HEK293 (cell line): ENCODE results near the gene MMP15.

ENCODE experiments used
- KLF7 ChIP-seq: fragments of 450-650 bp; formaldehyde crosslinking; IDR thresholded peaks from 2 replicates; pipeline ENCODE4 v1.5.1; 2016; ENCODE audit warnings: missing biosample characterization, missing genetic modification characterization, borderline replicate concordance
- MEIS1 ChIP-seq: sonication (generic); formaldehyde crosslinking; IDR thresholded peaks from 2 replicates; pipeline ENCODE4 v1.8.1; 2022; ENCODE audit warnings: missing genetic modification reagents, mild to moderate bottlenecking, borderline replicate concordance
- MZF1 ChIP-seq: fragments of 450-650 bp; formaldehyde crosslinking; IDR thresholded peaks from 2 replicates; pipeline ENCODE4 v1.5.1; 2017; ENCODE audit warnings: missing biosample characterization, missing genetic modification characterization, borderline replicate concordance
- YY1 ChIP-seq: fragments of 450-650 bp; formaldehyde crosslinking; IDR thresholded peaks from 2 replicates; pipeline ENCODE4 v1.5.1; 2018; ENCODE audit warnings: missing biosample characterization, missing genetic modification characterization
- ZBTB7A ChIP-seq: fragments of 450-650 bp; formaldehyde crosslinking; IDR thresholded peaks from 2 replicates; pipeline ENCODE4 v1.5.1; 2016; ENCODE audit warnings: low read depth, missing biosample characterization, missing genetic modification characterization
- ZFP41 ChIP-seq: fragments of 450-650 bp; formaldehyde crosslinking; IDR thresholded peaks from 2 replicates; pipeline ENCODE4 v1.5.1; 2016; ENCODE audit warnings: missing biosample characterization, missing genetic modification characterization, borderline replicate concordance
- ZNF114 ChIP-seq: fragments of 450-650 bp; formaldehyde crosslinking; IDR thresholded peaks from 2 replicates; pipeline ENCODE4 v1.5.0; 2017; ENCODE audit warnings: missing biosample characterization, missing genetic modification characterization
- ZNF157 ChIP-seq: fragments of 450-650 bp; formaldehyde crosslinking; IDR thresholded peaks from 2 replicates; pipeline ENCODE4 v1.5.1; 2016; ENCODE audit warnings: missing biosample characterization, missing genetic modification characterization
- ZNF16 ChIP-seq: fragments of 450-650 bp; formaldehyde crosslinking; IDR thresholded peaks from 2 replicates; pipeline ENCODE4 v1.5.1; 2016; ENCODE audit warnings: low read depth, missing biosample characterization, missing genetic modification characterization
- ZNF175 ChIP-seq: fragments of 450-650 bp; formaldehyde crosslinking; IDR thresholded peaks from 2 replicates; pipeline ENCODE4 v1.5.1; 2016; ENCODE audit warnings: missing biosample characterization, missing genetic modification characterization
- ZNF248 ChIP-seq: fragments of 450-650 bp; formaldehyde crosslinking; IDR thresholded peaks from 2 replicates; pipeline ENCODE4 v1.5.1; 2017; ENCODE audit warnings: missing biosample characterization, missing genetic modification characterization
- ZNF324 ChIP-seq: fragments of 450-650 bp; formaldehyde crosslinking; IDR thresholded peaks from 2 replicates; pipeline ENCODE4 v1.5.1; 2016; ENCODE audit warnings: missing biosample characterization, missing genetic modification characterization
- ZNF555 ChIP-seq: fragments of 450-650 bp; formaldehyde crosslinking; conservative IDR thresholded peaks from 2 replicates; pipeline ENCODE4 v1.5.1; 2017; ENCODE audit warnings: missing biosample characterization, mild to moderate bottlenecking, missing genetic modification characterization, inconsistent platforms
- ZNF629 ChIP-seq: fragments of 450-650 bp; formaldehyde crosslinking; IDR thresholded peaks from 2 replicates; pipeline ENCODE4 v1.5.1; 2017; ENCODE audit warnings: missing biosample characterization, missing genetic modification characterization
- ZNF701 ChIP-seq: fragments of 450-650 bp; formaldehyde crosslinking; IDR thresholded peaks from 2 replicates; pipeline ENCODE4 v1.5.1; 2016; ENCODE audit warnings: missing biosample characterization, missing genetic modification characterization
- ZNF837 ChIP-seq: fragments of 450-650 bp; formaldehyde crosslinking; IDR thresholded peaks from 2 replicates; pipeline ENCODE4 v1.5.1; 2016; ENCODE audit warnings: missing biosample characterization, missing genetic modification characterization
- TF ChIP-seq, protein P1 (sequence below): fragments of 450-650 bp; formaldehyde crosslinking; IDR thresholded peaks from 2 replicates; pipeline ENCODE4 v1.5.1; 2016; ENCODE audit warnings: missing biosample characterization, missing genetic modification characterization, borderline replicate concordance
- TF ChIP-seq, protein P2 (sequence below): fragments of 450-650 bp; formaldehyde crosslinking; IDR thresholded peaks from 2 replicates; pipeline ENCODE4 v1.5.1; 2016; ENCODE audit warnings: missing biosample characterization, missing genetic modification characterization, low read depth
- TF ChIP-seq, protein P3 (sequence below): fragments of 450-650 bp; formaldehyde crosslinking; IDR thresholded peaks from 2 replicates; pipeline ENCODE4 v1.5.1; 2017; ENCODE audit warnings: missing biosample characterization, mild to moderate bottlenecking, missing genetic modification characterization, moderate library complexity
- TF ChIP-seq, protein P4 (sequence below): fragments of 450-650 bp; formaldehyde crosslinking; optimal IDR thresholded peaks from 2 replicates; pipeline ENCODE3; 2016; ENCODE audit warnings: missing biosample characterization, mild to moderate bottlenecking, missing genetic modification characterization
- TF ChIP-seq, protein P5 (sequence below): fragments of 450-650 bp; formaldehyde crosslinking; IDR thresholded peaks from 2 replicates; pipeline ENCODE4 v1.5.1; 2016; ENCODE audit warnings: missing biosample characterization, missing genetic modification characterization
- TF ChIP-seq, protein P6 (sequence below): fragments of 450-650 bp; formaldehyde crosslinking; IDR thresholded peaks from 2 replicates; pipeline ENCODE4 v1.5.1; 2017; ENCODE audit warnings: missing biosample characterization, missing genetic modification characterization
- TF ChIP-seq, protein P7 (sequence below): fragments of 450-650 bp; IDR thresholded peaks from 2 replicates; pipeline ENCODE4 v1.5.1; 2018; ENCODE audit warnings: missing biosample characterization, mild to moderate bottlenecking, missing genetic modification characterization

The MMP15 gene

DNA sequence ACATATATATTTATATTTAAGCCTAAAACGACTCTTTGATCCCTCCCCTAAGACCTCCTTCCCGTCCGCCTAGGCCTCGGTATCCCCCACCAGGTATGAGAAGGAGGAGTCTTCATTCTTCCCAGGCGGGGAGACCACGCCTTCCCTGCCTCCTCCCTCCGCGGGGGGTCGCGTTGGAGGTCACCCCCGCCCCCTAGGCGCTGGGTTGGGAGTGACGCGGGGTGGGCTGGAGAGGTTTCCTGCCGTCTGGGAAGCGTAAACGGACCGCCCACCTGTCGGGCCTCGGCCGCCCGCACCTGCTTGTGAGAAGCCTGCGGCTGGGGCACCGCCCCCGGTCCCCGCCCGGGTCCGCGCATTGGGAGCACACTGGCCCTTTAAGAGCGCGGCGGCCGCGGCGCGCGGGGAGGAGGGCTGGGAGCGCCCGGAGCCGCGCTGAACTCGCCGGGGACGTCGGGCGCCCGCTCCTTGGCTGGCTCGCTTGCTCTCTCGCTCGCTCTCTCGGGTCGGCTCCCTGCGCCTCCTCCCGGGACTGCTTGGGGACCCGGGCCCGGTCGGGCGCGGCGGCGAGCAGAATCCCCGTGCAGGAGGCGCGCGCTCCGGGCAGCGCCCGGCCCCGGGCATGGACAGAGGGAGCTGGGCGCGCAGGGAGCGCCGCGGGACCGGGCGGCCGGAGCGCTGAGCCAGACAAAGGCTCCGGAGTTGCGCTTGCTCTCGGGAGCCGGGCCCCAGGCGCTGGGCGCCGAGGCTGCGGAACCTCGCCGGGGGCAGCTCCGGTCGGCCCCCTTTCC lies at the start of gene MMP15 (continued):
- TF ChIP-seq, protein P1, sequence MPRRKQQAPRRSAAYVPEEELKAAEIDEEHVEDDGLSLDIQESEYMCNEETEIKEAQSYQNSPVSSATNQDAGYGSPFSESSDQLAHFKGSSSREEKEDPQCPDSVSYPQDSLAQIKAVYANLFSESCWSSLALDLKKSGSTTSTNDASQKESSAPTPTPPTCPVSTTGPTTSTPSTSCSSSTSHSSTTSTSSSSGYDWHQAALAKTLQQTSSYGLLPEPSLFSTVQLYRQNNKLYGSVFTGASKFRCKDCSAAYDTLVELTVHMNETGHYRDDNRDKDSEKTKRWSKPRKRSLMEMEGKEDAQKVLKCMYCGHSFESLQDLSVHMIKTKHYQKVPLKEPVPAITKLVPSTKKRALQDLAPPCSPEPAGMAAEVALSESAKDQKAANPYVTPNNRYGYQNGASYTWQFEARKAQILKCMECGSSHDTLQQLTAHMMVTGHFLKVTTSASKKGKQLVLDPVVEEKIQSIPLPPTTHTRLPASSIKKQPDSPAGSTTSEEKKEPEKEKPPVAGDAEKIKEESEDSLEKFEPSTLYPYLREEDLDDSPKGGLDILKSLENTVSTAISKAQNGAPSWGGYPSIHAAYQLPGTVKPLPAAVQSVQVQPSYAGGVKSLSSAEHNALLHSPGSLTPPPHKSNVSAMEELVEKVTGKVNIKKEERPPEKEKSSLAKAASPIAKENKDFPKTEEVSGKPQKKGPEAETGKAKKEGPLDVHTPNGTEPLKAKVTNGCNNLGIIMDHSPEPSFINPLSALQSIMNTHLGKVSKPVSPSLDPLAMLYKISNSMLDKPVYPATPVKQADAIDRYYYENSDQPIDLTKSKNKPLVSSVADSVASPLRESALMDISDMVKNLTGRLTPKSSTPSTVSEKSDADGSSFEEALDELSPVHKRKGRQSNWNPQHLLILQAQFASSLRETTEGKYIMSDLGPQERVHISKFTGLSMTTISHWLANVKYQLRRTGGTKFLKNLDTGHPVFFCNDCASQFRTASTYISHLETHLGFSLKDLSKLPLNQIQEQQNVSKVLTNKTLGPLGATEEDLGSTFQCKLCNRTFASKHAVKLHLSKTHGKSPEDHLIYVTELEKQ (tag by site-specific recombination): no peak
- no peak for TF ChIP-seq MEIS1
- TF ChIP-seq, protein P2, sequence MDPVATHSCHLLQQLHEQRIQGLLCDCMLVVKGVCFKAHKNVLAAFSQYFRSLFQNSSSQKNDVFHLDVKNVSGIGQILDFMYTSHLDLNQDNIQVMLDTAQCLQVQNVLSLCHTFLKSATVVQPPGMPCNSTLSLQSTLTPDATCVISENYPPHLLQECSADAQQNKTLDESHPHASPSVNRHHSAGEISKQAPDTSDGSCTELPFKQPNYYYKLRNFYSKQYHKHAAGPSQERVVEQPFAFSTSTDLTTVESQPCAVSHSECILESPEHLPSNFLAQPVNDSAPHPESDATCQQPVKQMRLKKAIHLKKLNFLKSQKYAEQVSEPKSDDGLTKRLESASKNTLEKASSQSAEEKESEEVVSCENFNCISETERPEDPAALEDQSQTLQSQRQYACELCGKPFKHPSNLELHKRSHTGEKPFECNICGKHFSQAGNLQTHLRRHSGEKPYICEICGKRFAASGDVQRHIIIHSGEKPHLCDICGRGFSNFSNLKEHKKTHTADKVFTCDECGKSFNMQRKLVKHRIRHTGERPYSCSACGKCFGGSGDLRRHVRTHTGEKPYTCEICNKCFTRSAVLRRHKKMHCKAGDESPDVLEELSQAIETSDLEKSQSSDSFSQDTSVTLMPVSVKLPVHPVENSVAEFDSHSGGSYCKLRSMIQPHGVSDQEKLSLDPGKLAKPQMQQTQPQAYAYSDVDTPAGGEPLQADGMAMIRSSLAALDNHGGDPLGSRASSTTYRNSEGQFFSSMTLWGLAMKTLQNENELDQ: no peak
- TF ChIP-seq, protein P3, sequence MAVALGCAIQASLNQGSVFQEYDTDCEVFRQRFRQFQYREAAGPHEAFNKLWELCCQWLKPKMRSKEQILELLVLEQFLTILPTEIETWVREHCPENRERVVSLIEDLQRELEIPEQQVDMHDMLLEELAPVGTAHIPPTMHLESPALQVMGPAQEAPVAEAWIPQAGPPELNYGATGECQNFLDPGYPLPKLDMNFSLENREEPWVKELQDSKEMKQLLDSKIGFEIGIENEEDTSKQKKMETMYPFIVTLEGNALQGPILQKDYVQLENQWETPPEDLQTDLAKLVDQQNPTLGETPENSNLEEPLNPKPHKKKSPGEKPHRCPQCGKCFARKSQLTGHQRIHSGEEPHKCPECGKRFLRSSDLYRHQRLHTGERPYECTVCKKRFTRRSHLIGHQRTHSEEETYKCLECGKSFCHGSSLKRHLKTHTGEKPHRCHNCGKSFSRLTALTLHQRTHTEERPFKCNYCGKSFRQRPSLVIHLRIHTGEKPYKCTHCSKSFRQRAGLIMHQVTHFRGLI (tag by site-specific recombination): peak; percentile 70; the same call in 1 of the 2 replicates
- TF ChIP-seq ZNF114 (tag by site-specific recombination): no peak
- TF ChIP-seq ZNF629 (tag by site-specific recombination): peak; percentile 12; the same call in 1 of the 2 replicates
- TF ChIP-seq ZNF248 (tag by site-specific recombination): no peak
- no peak for TF ChIP-seq ZNF324 (tag by site-specific recombination)
- TF ChIP-seq, protein P4, sequence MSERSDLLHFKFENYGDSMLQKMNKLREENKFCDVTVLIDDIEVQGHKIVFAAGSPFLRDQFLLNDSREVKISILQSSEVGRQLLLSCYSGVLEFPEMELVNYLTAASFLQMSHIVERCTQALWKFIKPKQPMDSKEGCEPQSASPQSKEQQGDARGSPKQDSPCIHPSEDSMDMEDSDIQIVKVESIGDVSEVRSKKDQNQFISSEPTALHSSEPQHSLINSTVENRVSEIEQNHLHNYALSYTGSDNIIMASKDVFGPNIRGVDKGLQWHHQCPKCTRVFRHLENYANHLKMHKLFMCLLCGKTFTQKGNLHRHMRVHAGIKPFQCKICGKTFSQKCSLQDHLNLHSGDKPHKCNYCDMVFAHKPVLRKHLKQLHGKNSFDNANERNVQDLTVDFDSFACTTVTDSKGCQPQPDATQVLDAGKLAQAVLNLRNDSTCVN (tag by site-specific recombination): peak; percentile 54
- TF ChIP-seq ZNF837 (tag by site-specific recombination): no peak
- TF ChIP-seq, protein P5, sequence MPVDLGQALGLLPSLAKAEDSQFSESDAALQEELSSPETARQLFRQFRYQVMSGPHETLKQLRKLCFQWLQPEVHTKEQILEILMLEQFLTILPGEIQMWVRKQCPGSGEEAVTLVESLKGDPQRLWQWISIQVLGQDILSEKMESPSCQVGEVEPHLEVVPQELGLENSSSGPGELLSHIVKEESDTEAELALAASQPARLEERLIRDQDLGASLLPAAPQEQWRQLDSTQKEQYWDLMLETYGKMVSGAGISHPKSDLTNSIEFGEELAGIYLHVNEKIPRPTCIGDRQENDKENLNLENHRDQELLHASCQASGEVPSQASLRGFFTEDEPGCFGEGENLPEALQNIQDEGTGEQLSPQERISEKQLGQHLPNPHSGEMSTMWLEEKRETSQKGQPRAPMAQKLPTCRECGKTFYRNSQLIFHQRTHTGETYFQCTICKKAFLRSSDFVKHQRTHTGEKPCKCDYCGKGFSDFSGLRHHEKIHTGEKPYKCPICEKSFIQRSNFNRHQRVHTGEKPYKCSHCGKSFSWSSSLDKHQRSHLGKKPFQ (tag by site-specific recombination): no peak
- TF ChIP-seq YY1: no peak
- TF ChIP-seq MZF1 (tag by site-specific recombination): no peak
- TF ChIP-seq ZNF555 (tag by site-specific recombination): no peak
- TF ChIP-seq ZBTB7A (tag by site-specific recombination): 0 out of 2 replicates have a peak, but pooled peaks have one; percentile 38
- no peak for TF ChIP-seq ZNF175 (tag by site-specific recombination)
- no peak for TF ChIP-seq ZNF157
- TF ChIP-seq ZFP41 (tag by site-specific recombination): no peak
- no peak for TF ChIP-seq ZNF16
- TF ChIP-seq, protein P6, sequence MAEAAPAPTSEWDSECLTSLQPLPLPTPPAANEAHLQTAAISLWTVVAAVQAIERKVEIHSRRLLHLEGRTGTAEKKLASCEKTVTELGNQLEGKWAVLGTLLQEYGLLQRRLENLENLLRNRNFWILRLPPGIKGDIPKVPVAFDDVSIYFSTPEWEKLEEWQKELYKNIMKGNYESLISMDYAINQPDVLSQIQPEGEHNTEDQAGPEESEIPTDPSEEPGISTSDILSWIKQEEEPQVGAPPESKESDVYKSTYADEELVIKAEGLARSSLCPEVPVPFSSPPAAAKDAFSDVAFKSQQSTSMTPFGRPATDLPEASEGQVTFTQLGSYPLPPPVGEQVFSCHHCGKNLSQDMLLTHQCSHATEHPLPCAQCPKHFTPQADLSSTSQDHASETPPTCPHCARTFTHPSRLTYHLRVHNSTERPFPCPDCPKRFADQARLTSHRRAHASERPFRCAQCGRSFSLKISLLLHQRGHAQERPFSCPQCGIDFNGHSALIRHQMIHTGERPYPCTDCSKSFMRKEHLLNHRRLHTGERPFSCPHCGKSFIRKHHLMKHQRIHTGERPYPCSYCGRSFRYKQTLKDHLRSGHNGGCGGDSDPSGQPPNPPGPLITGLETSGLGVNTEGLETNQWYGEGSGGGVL (tag by site-specific recombination): peak; percentile 78
- TF ChIP-seq, protein P7, sequence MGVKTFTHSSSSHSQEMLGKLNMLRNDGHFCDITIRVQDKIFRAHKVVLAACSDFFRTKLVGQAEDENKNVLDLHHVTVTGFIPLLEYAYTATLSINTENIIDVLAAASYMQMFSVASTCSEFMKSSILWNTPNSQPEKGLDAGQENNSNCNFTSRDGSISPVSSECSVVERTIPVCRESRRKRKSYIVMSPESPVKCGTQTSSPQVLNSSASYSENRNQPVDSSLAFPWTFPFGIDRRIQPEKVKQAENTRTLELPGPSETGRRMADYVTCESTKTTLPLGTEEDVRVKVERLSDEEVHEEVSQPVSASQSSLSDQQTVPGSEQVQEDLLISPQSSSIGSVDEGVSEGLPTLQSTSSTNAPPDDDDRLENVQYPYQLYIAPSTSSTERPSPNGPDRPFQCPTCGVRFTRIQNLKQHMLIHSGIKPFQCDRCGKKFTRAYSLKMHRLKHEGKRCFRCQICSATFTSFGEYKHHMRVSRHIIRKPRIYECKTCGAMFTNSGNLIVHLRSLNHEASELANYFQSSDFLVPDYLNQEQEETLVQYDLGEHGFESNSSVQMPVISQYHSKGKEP (tag by site-specific recombination): no peak; the same call in 1 of the 2 replicates
- TF ChIP-seq ZNF701 (tag by site-specific recombination): no peak
- TF ChIP-seq KLF7: peak; percentile 69; the same call in 1 of the 2 replicates
